HepG2 (cell line): Measurements from ENCODE around the gene RSAD1. TPM values are rescaled to one million over a fixed set of nuclear protein-coding genes. Genes with fewer than 3 reads are reported as not detected.

Experiments used
- ATAC-seq: fragments of 200-7000 bp; cut with Tn5 transposase; 3 replicates; pipeline ENCODE4 v1.9.1; 2020; ENCODE audit warnings: mild to moderate bottlenecking, moderate library complexity
- BruUV-seq: library from RNA; stranded (reverse); fragments of 400-500 nt; replicated peaks from 2 replicates; lab custom pipeline; 2021; lab: Mats Ljungman, UMichigan
- CTCF ChIA-PET: fragments of 300-600 bp; formaldehyde crosslinking; extraction: SDS; loops from one replicate; lab custom pipeline; 2021; ENCODE audit warnings: low total read pairs, inconsistent platforms, low intra/inter-chr PET ratio; lab: Yijun Ruan, JAX
- POLR2A ChIA-PET: fragments of 350-600 bp; sonication (Branson Sonifier 250); formaldehyde crosslinking; loops from one replicate; lab custom pipeline; 2020; ENCODE audit warnings: antibody characterized with exemption, inconsistent platforms; lab: Yijun Ruan, JAX
- DNase-seq: peaks from one replicate; pipeline ENCODE4 v3.0.0-alpha.2; 2015; ENCODE audit warnings: low spot score
- FAIRE-seq: peaks from 3 replicates; lab custom pipeline; 2011; peaks lifted over from hg19 to GRCh38; lab: Jason Lieb, UNC
- H2AFZ ChIP-seq: one replicate; pipeline ENCODE4 v1.6.1; 2011; ENCODE audit warnings: low read length, inconsistent platforms
- H3K27ac ChIP-seq: fragments of 300-600 bp; 3 replicates; pipeline ENCODE4 v1.8.0; 2011; ENCODE audit warnings: mixed run types, mild to moderate bottlenecking, mixed read lengths, low read length, inconsistent platforms; ENCODE audit not compliant: insufficient read depth; ENCODE audit errors: extremely low read length
- H3K27me3 ChIP-seq, 2 experiments: fragments of 200-600 bp in 1 of 2; 2 replicates in 1 of 2; 3 replicates in 1 of 2; pipeline versions ENCODE4 v1.6.0 to v1.8.0; 2011; ENCODE audit warnings: low read length in 2 of 2, mild to moderate bottlenecking in 2 of 2, moderate library complexity in 2 of 2, inconsistent platforms in 1 of 2; ENCODE audit not compliant: insufficient read depth in 2 of 2, control insufficient read depth in 1 of 2
- H3K36me3 ChIP-seq, 2 experiments: fragments of 200-600 bp in 1 of 2; replicated peaks in 1 of 2; 2 replicates in 1 of 2; 3 replicates in 1 of 2; pipeline versions ENCODE4 v1.5.1 to v1.8.0; 2011; ENCODE audit warnings: low read length in 2 of 2, inconsistent platforms in 1 of 2; ENCODE audit not compliant: insufficient read depth in 2 of 2, control insufficient read depth in 1 of 2
- H3K4me1 ChIP-seq: 2 replicates; pipeline ENCODE4 v1.5.1; 2012; ENCODE audit warnings: low read length, inconsistent platforms; ENCODE audit not compliant: insufficient read depth
- H3K4me2 ChIP-seq: 2 replicates; pipeline ENCODE4 v1.6.0; 2011; ENCODE audit warnings: low read depth, low read length, inconsistent platforms
- H3K4me3 ChIP-seq, 3 experiments: fragments of 200-600 bp in 1 of 3; sonication (generic), shearing (Covaris generic) in 1 of 3; replicated peaks in 1 of 3; 2 replicates each; pipeline ENCODE4 v1.5.1; 2011 to 2016; ENCODE audit warnings: low read length in 3 of 3, inconsistent platforms in 2 of 3, low read depth in 2 of 3, mild to moderate bottlenecking in 2 of 3, control low read depth in 1 of 3, mixed read lengths in 1 of 3; ENCODE audit not compliant: insufficient read depth in 1 of 3
- H3K79me2 ChIP-seq: one replicate; pipeline ENCODE4 v1.6.1; 2011; ENCODE audit warnings: low read length, inconsistent platforms; ENCODE audit not compliant: insufficient read depth
- H3K9ac ChIP-seq: 2 replicates; pipeline ENCODE4 v1.6.0; 2011; ENCODE audit warnings: mild to moderate bottlenecking, low read depth, low read length, inconsistent platforms; ENCODE audit not compliant: insufficient read depth
- H3K9me3 ChIP-seq: 2 replicates; pipeline ENCODE4 v1.5.1; 2012; ENCODE audit warnings: mild to moderate bottlenecking, low read length
- H4K20me1 ChIP-seq: 2 replicates; pipeline ENCODE4 v1.6.0; 2011; ENCODE audit warnings: inconsistent platforms, mild to moderate bottlenecking, low read length, moderate library complexity; ENCODE audit not compliant: insufficient read depth
- HMGA1 ChIP-seq: sonication (generic); formaldehyde crosslinking; conservative IDR thresholded peaks from 2 replicates; pipeline ENCODE4 v1.4.0; 2020; ENCODE audit warnings: missing genetic modification reagents
- SMAD9 ChIP-seq: sonication (generic); formaldehyde crosslinking; IDR thresholded peaks from 2 replicates; pipeline ENCODE4 v1.5.1; 2020; ENCODE audit warnings: mild to moderate bottlenecking, missing genetic modification reagents
- THYN1 ChIP-seq: sonication (generic); formaldehyde crosslinking; IDR thresholded peaks from 2 replicates; pipeline ENCODE4 v1.8.1; 2023; ENCODE audit warnings: low read depth, mild to moderate bottlenecking, moderate library complexity, missing genetic modification reagents, borderline replicate concordance
- ZBED4 ChIP-seq: sonication (generic); formaldehyde crosslinking; IDR thresholded peaks from 2 replicates; pipeline ENCODE4 v1.4.0; 2020; ENCODE audit warnings: missing genetic modification reagents, borderline replicate concordance
- ZNF138 ChIP-seq: sonication (generic); formaldehyde crosslinking; IDR thresholded peaks from 2 replicates; pipeline ENCODE4 v1.5.0; 2020; ENCODE audit warnings: mild to moderate bottlenecking, low read depth, missing genetic modification reagents
- ZNF280D ChIP-seq: sonication (generic); formaldehyde crosslinking; IDR thresholded peaks from 2 replicates; pipeline ENCODE4 v1.5.1; 2020; ENCODE audit warnings: mild to moderate bottlenecking, missing genetic modification reagents
- ZNF788 ChIP-seq: sonication (generic); formaldehyde crosslinking; IDR thresholded peaks from 2 replicates; pipeline ENCODE4 v1.5.0; 2020; ENCODE audit warnings: mild to moderate bottlenecking, missing genetic modification reagents, borderline replicate concordance
- WGBS: methylation state at CpG from one replicate; pipeline ENCODE4 v1.1.6; 2017; ENCODE audit warnings: low lambda C conversion rate; 5-methylcytosine and 5-hydroxymethylcytosine counted together
- in situ Hi-C: cut with HindIII; loops from 2 replicates; pipeline ENCODE4 v1.10.0; 2017; ENCODE audit warnings: low pct_unique_long_range_greater_than_20kb; ENCODE audit not compliant: extremely low pct_ligation_motif_present
- intact Hi-C: fragments of 100-400 bp; cut with micrococcal nuclease; formaldehyde crosslinking; loops from one replicate; pipeline ENCODE4 v1.10.0; 2022; ENCODE audit not compliant: unreplicated experiment
- polyA plus RNA-seq, 8 experiments: library from polyadenylated mRNA; depleted of rRNA in 3 of 8; stranded (reverse) in 7 of 8; unstranded in 1 of 8; fragments of >200 nt; fragmentation: Illumina TruSeq in 4 of 8; extraction: Trizol in 4 of 8; gene quantifications; 2 replicates each; pipeline versions ENCODE4 v1.2.1 to v1.2.3, GENCODE V29; 2011 to 2016; ENCODE audit warnings: low read depth in 4 of 8, missing spikeins in 1 of 8, mixed read lengths in 1 of 8; ENCODE audit not compliant: insufficient read depth in 1 of 8
- total RNA-seq, 5 experiments: library from RNA; depleted of rRNA; stranded (reverse); fragments of >200 nt; fragmentation: Illumina TruSeq; extraction: Trizol; gene quantifications; 2 replicates each; pipeline ENCODE4 v1.2.3, GENCODE V29; 2016; ENCODE audit warnings: low read depth in 1 of 5

Gene RSAD1
- total and polyA plus RNA-seq, 2 of the 13 experiments (the other 11 are each of a cell fraction or from before 2014, with no cell fraction given) = 22.7 to 27.7 TPM

GRCh38 chr17:50508573-50509460 lies 30.2 kb downstream of the RSAD1 start:
- Histone ChIP-seq H3K27me3 (peaks cover 0 to 8% of the 10 kb centered on the region in 2 experiments; a peak in 2 of 5 replicates), H3K4me1 (peaks cover 44% of the 10 kb centered on the region), H3K27ac (no peak overlapping the region), H4K20me1 (no peaks in the 10 kb centered on the region), H3K36me3 (no peaks in the 10 kb centered on the region), H3K4me2 (no peak overlapping the region), H3K4me3 (no peak overlapping the region), H3K79me2 (no peaks in the 10 kb centered on the region), H2AFZ (no peak overlapping the region), H3K9me3 (no peaks in the 10 kb centered on the region), H3K9ac (no peak overlapping the region)
- TF ChIP-seq ZBED4 (CRISPR knock-in tag) = no peak
- in situ Hi-C loops (no loop called here), intact Hi-C loops (no loop called here)
- POLR2A ChIA-PET = no interaction called here
- 72% methylated on average over 32 of the region's 32 CpGs for WGBS
- CTCF ChIA-PET = no interaction called here
- DNase-seq = no peak
- no peak for FAIRE-seq
- BruUV-seq = no TSS peak
- no peak for ATAC-seq

- ATAC-seq (no peak), DNase-seq (no peak), FAIRE-seq (no peak)
- Histone ChIP-seq H3K9ac (no peak overlapping the region), H3K79me2 (no peaks in the 10 kb centered on the region), H3K4me2 (no peak overlapping the region), H3K4me3 (no peak overlapping the region), H3K27me3 (peaks cover 0 to 8% of the 10 kb centered on the region in 2 experiments; a peak in 1 of 5 replicates), H3K9me3 (no peaks in the 10 kb centered on the region), H3K36me3 (no peaks in the 10 kb centered on the region), H3K4me1 (peaks cover 42% of the 10 kb centered on the region), H4K20me1 (no peaks in the 10 kb centered on the region), H3K27ac (no peak overlapping the region), H2AFZ (no peak overlapping the region)
- TF ChIP-seq ZNF788 (CRISPR knock-in tag) = no peak
- no peak for TF ChIP-seq ZNF280D (CRISPR knock-in tag)
- TF ChIP-seq SMAD9 (CRISPR knock-in tag) = no peak
- TF ChIP-seq ZNF138 = no peak
- no peak for TF ChIP-seq HMGA1 (CRISPR knock-in tag)
- TF ChIP-seq THYN1 (CRISPR knock-in tag) = no peak
- POLR2A ChIA-PET = interaction anchor here (1.7 kb wide), 1 partner anchor 31 kb away, joined by 4 read pairs; no protein-coding TSS in a partner anchor
- BruUV-seq = no TSS peak
- intact Hi-C loops (no loop called here), in situ Hi-C loops (no loop called here)
- 13% methylated on average over 3 of the region's 3 CpGs for WGBS
- CTCF ChIA-PET = no interaction called here
Observed at GRCh38 chr17:50511058-50511457, 32.4 kb downstream of the RSAD1 start.
